Upper lobe of left lung (tissue), 6 donors: ENCODE results near the gene STK39. TPM values are rescaled to one million over a fixed set of nuclear protein-coding genes. Genes with fewer than 3 reads are reported as not detected.

Experiments used
- ATAC-seq, 2 donors: fragments of 200-7000 bp; cut with Tn5 transposase; one replicate each; pipeline ENCODE4 v1.9.1; 2022; ENCODE audit warnings: mild to moderate bottlenecking in 2 of 2, moderate library complexity in 2 of 2; ENCODE audit not compliant: low FRiP score in 2 of 2
- DNase-seq, 2 donors: peaks; one replicate each; pipeline ENCODE4 v3.0.0-alpha.2; 2019 to 2020
- H3K27ac ChIP-seq, 4 donors: fragments of 200-600 bp; sonication (generic); one replicate each; pipeline ENCODE4 v1.5.1; 2016 to 2019
- H3K27me3 ChIP-seq, 4 donors: fragments of 200-600 bp; sonication (generic); one replicate each; pipeline ENCODE4 v1.5.1; 2017 to 2019
- H3K36me3 ChIP-seq, 4 donors: fragments of 200-600 bp; sonication (generic); one replicate each; pipeline ENCODE4 v1.5.1; 2016 to 2019
- H3K4me1 ChIP-seq, 4 donors: fragments of 200-600 bp; sonication (generic); one replicate each; pipeline ENCODE4 v1.5.1; 2018 to 2019
- H3K4me3 ChIP-seq, 4 donors: fragments of 200-600 bp; sonication (generic); one replicate each; pipeline ENCODE4 v1.5.1; 2017 to 2019; ENCODE audit warnings: mild to moderate bottlenecking in 2 of 4, moderate library complexity in 1 of 4
- H3K9me3 ChIP-seq, 4 donors: fragments of 200-600 bp; sonication (generic); one replicate each; pipeline ENCODE4 v1.5.1; 2018 to 2019
- CTCF ChIP-seq, 6 experiments: fragments of 450-650 bp in 4 of 6; fragments of 200-600 bp in 2 of 6; sonication (generic) in 2 of 6; IDR thresholded peaks; one replicate each; pipeline ENCODE4 v1.5.1; 2016 to 2019; ENCODE audit warnings: antibody characterized with exemption in 6 of 6
- EP300 ChIP-seq, 4 donors: sonication (generic); formaldehyde crosslinking; IDR thresholded peaks; one replicate each; pipeline ENCODE4 v1.5.1; 2017; ENCODE audit warnings: antibody characterized with exemption in 4 of 4, control low read depth in 2 of 4
- POLR2A ChIP-seq, 4 donors: fragments of 450-650 bp; IDR thresholded peaks; one replicate each; pipeline ENCODE4 v1.5.1; 2016 to 2017; ENCODE audit warnings: antibody characterized with exemption in 4 of 4, mild to moderate bottlenecking in 2 of 4
- POLR2AphosphoS5 ChIP-seq, 2 donors: sonication (generic); formaldehyde crosslinking; IDR thresholded peaks; one replicate each; pipeline ENCODE4 v1.5.1; 2017; ENCODE audit warnings: antibody characterized with exemption in 2 of 2
- WGBS, 2 donors: methylation state at CpG; one replicate each; pipeline ENCODE4 v1.1.5; 2017 to 2018; 5-methylcytosine and 5-hydroxymethylcytosine counted together
- total RNA-seq, 6 donors: library from RNA; depleted of rRNA in 4 of 6; stranded (reverse); fragments of >200 nt in 4 of 6; gene quantifications; one replicate each; pipeline versions ENCODE4 v1.1.0 to v1.2.1, GENCODE V29; 2016 to 2021
- donor health status: DM: no; HTN: no; CAD: no; lungs with moderate emphysema.
- donor health status: DM: no; HTN: yes; CAD: no; lungs with severe emphysema.

The STK39 gene
- total RNA-seq, 6 donors from 2014 or later, result 7.9 to 18.8 (median 12.1) TPM

- TF ChIP-seq CTCF (IDR thresholded peaks at IDR 0.05) (no peak), POLR2A (IDR thresholded peaks at IDR 0.05) (no peak), EP300 (IDR thresholded peaks at IDR 0.05) (no peak), POLR2AphosphoS5 (IDR thresholded peaks at IDR 0.05) (no peak)
- 71 to 77% methylated on average over 7 of the region's 7 CpGs for WGBS, 2 donors
- Histone ChIP-seq H3K9me3 (no peaks in the 10 kb centered on the region), H3K4me1 (peaks cover 3 to 19% (median 16%) of the 10 kb centered on the region in 4 donors), H3K4me3 (no peak overlapping the region), H3K36me3 (no peaks in the 10 kb centered on the region), H3K27ac (no peak overlapping the region), H3K27me3 (no peaks in the 10 kb centered on the region)
- DNase-seq, result no peak
- no peak for ATAC-seq
Observed at GRCh38 chr2:168194784-168195522, 52.4 kb downstream of the STK39 start.

GRCh38 chr2:168192839-168193616, 54.4 kb downstream of the STK39 start:
- H3K36me3 ChIP-seq, result no peaks in the 10 kb centered on the region
- TF ChIP-seq POLR2A (IDR thresholded peaks at IDR 0.05) (no peak), CTCF (IDR thresholded peaks at IDR 0.05) (no peak), EP300 (IDR thresholded peaks at IDR 0.05) (no peak), POLR2AphosphoS5 (IDR thresholded peaks at IDR 0.05) (no peak)
- DNase-seq (no peak), ATAC-seq (peak; percentile 54 to 74)
- no peaks in the 10 kb centered on the region for H3K9me3 ChIP-seq
- no peak overlapping the region for H3K27ac ChIP-seq
- H3K27me3 ChIP-seq, result no peaks in the 10 kb centered on the region
- H3K4me3 ChIP-seq, result no peak overlapping the region
- WGBS, 2 donors, result 42 to 49% methylated on average over 3 of the region's 3 CpGs
- peaks cover 3 to 19% (median 15%) of the 10 kb centered on the region in 4 donors for H3K4me1 ChIP-seq

- H3K27me3 ChIP-seq, result no peaks in the 10 kb centered on the region
- WGBS, 2 donors, result 81 to 85% methylated on average over 6 of the region's 6 CpGs
- DNase-seq (no peak), ATAC-seq (no peak)
- H3K9me3 ChIP-seq, result no peaks in the 10 kb centered on the region
- peaks cover 3 to 19% (median 15%) of the 10 kb centered on the region in 4 donors for H3K4me1 ChIP-seq
- no peak overlapping the region for H3K27ac ChIP-seq
- H3K36me3 ChIP-seq, result no peaks in the 10 kb centered on the region
- TF ChIP-seq POLR2AphosphoS5 (IDR thresholded peaks at IDR 0.05), result no peak
- no peak for TF ChIP-seq EP300 (IDR thresholded peaks at IDR 0.05)
- TF ChIP-seq CTCF (IDR thresholded peaks at IDR 0.05), result no peak
- no peak for TF ChIP-seq POLR2A (IDR thresholded peaks at IDR 0.05)
- no peak overlapping the region for H3K4me3 ChIP-seq
Observed at GRCh38 chr2:168191955-168192785, 55.2 kb downstream of the STK39 start.

GRCh38 chr2:168190590-168191336, 56.6 kb downstream of the STK39 start:
- ATAC-seq (no peak), DNase-seq (no peak)

More at GRCh38 chr2:168190590-168191336, 56.6 kb downstream of the STK39 start:
- Histone ChIP-seq H3K27me3 (no peaks in the 10 kb centered on the region), H3K27ac (no peak overlapping the region), H3K9me3 (no peaks in the 10 kb centered on the region), H3K36me3 (no peaks in the 10 kb centered on the region), H3K4me3 (no peak overlapping the region), H3K4me1 (peaks cover 3 to 16% (median 14%) of the 10 kb centered on the region in 4 donors)
- no peak for TF ChIP-seq POLR2A (IDR thresholded peaks at IDR 0.05)
- no peak for TF ChIP-seq EP300 (IDR thresholded peaks at IDR 0.05)
- no peak for TF ChIP-seq CTCF (IDR thresholded peaks at IDR 0.05)
- TF ChIP-seq POLR2AphosphoS5 (IDR thresholded peaks at IDR 0.05), result no peak
- WGBS, 2 donors, result 72 to 78% methylated on average over 7 of the region's 7 CpGs
